HG03460 (cell line): Measurements from ENCODE around the gene VSTM4.

ENCODE experiments used
- ATAC-seq: cut with Tn5 transposase; IDR thresholded peaks from one replicate; pipeline ENCODE4 v1.9.1; 2021; ENCODE audit not compliant: unreplicated experiment

VSTM4 gene, protein sequence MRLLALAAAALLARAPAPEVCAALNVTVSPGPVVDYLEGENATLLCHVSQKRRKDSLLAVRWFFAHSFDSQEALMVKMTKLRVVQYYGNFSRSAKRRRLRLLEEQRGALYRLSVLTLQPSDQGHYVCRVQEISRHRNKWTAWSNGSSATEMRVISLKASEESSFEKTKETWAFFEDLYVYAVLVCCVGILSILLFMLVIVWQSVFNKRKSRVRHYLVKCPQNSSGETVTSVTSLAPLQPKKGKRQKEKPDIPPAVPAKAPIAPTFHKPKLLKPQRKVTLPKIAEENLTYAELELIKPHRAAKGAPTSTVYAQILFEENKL

GRCh38 chr10:49115015-49115795 is at the start of gene VSTM4:
Gene VSTM4 (minus strand): TSS chr10:49115522. CDS start chr10:49115485, 37 bp downstream.
- ATAC-seq: no peak

GRCh38 chr10:49164559-49165188 is 49.4 kb upstream of the VSTM4 start:
- ATAC-seq: peak; percentile 80

DNA sequence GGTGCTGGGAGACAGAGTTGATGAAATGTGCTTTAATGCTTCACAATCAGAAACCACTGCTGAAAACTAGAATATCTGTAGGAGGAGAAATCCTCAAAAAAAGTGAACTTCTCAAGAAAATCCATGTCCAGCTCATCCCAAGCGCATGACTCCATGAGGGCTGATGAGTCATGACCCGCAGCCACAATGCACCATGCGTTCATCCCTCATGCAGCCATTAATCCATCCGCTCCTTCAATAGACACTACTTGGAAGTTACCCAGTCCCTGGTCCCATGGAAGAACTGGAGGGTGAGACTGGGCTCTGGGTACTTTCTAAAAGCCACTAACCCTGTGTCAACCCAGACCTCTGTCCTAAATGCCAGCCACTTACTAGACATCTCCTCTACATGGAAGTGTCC is 48.4 kb upstream of the VSTM4 start:
- ATAC-seq: no peak

DNA sequence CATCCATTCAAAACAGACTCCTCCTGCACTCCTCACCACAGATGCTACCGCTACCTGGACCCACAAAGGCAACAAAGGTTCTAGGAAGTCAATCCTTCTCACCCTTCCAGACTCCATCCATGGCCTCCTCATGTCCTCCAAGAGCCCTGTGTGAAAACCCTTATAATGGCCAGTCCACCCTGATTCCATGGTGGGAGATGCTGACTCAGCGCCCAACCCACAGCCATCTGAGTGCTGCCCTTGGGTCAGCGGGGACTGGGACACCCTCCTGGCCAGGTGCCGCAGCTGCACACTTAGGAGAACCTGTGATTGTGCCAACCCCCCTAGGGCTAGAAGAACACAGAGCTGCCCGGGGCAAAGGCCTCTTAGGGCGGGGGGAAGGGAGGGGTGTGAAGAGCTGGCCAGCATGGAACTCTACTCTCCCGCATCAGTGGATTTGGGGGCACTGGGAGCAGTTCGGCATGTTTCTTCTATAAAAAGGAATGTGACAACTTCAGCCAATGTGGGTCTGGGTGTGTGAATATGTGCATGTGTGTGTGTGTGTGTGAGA is 47.5 kb upstream of the VSTM4 start:
- no peak for ATAC-seq

GRCh38 chr10:49162063-49162462 is 46.7 kb upstream of the VSTM4 start:
- ATAC-seq: no peak

GRCh38 chr10:49161411-49161997 is 46.2 kb upstream of the VSTM4 start:
- ATAC-seq: no peak

DNA sequence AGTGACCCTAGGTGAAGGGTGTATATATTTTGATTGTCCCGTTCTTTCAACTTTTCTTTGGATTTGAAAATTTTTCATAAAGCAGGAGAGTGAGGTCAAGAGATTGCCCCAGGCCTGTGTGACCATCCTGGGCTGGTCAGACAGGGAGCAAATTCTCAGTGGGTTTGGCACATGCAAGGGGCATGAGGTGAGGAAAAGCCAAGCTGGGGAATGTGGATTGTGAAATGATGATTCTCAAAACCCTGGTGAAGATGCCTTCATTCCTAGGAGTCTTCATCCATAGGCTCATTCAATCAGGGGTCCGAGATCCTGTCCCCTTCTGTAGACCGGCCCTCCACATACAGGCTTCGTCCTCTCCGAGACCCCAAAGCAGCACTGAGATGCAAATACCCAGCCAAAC is 45.5 kb upstream of the VSTM4 start:
- ATAC-seq: no peak

DNA sequence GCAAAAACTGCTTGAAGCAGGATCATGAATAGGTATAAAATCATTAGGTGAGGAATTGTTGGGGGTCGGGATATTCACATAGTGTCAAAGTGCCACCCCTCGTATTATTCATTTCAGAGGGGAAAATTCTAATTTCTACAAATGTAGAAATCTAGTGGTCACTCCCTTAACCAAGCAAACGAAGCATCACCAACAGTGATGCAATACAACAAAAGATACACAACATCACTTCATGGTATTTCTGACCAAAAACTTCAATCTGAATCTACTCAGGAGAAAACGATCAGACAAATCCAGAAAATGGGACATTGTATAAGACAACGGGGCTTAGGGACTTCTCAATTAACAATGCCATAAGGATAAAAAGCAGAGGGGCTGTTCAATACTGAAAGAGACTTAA is 44.8 kb upstream of the VSTM4 start:
- no peak for ATAC-seq

GRCh38 chr10:49158915-49159314 is 43.6 kb upstream of the VSTM4 start:
- ATAC-seq: no peak

GRCh38 chr10:49158404-49158803 is 43.1 kb upstream of the VSTM4 start:
- ATAC-seq: no peak

DNA sequence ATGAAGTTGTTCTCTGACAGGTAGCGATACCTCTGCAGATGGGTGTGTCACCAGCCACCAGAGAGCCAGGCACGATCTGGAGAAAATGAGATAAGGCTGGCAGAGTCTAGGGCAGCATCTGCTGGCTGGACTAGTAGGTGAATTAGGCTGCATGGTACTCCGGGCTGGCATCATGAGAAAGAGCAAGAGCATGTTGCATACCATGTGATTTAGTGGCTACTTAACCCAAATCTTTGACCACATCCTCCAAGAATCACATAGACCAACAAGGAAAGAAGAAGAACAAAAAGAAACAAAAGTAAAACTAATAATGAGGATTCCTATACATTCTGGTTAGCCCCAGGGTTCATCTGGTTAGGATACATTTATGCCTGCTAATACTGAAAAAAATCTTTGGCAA is 41.9 kb upstream of the VSTM4 start:
- no peak for ATAC-seq

DNA sequence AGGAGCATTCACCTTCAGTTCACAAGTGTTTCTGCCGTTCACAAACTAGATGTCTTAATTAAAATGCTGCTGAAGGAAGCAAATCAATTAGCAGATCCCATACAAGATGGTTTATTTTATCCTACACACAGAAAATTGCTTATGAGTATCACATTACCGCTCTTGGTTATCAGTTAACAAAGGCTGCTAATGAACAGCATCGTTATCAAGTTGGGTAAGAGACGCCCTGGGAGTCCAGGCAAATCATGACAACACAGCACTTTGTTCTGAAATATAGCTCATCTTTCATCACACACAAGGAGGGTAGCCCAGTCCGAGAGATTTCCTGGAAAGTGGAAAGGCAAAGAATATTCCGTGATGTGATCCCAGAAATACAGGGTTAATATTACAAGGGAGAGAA is 39.3 kb upstream of the VSTM4 start:
- no peak for ATAC-seq

DNA sequence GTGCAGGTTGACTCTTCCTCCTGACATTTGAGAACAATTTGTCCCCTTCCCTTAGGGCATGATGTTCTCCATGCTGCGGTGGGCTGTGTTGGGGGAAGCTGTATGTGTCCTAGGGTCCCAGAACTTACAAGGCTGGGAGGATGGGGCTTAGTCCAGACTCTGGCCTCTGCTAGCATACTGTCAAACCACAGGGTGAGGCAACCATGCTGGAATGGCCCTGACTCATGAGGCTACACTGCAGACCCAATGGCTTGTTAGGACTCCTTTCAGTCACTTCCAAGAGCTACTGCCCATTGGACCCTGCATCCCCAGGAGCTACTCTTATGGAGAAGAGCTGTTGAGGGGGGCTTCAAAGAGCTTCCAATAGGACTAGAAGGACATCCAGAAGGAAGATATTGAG is 38.6 kb upstream of the VSTM4 start:
- no peak for ATAC-seq

DNA sequence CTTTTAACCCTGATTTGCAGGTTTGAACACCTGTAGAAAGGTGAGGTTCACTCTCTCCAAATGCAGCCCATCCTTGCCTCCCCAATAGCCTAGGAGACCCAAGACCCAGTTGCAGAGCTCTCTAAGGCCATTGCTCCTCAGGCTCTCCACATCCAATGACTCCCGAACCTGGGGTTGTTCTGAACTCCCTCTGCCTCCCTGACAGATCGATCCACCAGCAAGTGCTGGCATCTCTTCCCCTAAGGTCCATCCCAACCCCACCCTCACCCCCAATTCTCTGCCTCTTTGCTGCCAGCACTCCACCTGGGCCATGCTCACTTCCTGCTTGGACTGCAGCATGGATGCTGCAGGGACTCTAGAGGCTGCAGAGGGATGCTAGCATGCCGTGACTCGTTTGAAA is 37.8 kb upstream of the VSTM4 start:
- no peak for ATAC-seq

GRCh38 chr10:49152663-49153062 is 37.3 kb upstream of the VSTM4 start:
- no peak for ATAC-seq

DNA sequence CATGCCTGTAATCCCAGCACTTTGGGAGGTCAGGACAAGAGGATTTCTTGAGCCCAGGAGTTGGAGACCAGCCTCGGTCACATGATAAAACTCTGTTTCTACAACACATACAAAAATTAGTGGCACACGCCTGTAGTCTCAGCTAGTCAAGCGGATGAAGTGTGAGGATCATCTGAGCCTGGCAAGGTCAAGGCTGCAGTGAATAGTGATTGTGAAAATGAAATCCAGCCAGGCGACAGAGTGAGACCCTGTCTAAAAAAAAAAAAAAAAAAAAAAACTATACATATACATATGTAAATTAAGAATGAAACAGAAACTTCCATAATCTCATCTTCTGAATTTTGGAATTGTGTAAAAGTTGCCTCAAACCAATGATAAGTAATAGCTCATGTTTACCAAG is 36.7 kb upstream of the VSTM4 start:
- no peak for ATAC-seq

DNA sequence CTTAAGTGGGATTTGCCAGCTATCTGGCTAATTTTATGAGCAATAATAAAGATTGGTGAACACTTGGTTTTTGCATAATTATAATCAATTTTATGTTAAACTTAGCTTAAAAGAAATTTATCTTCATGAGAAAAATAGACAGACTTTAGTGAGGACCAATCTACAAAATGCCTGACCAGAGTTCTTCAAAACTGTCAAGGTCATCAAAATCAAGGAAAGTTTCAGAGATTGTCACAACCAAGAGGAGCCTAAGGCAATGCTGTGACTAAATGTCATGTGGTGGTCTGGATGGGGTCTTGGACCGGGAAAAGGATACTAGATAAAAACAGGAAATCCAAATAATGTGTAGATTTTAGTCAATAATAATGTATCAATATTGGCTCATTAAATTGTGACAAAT is 36.2 kb upstream of the VSTM4 start:
- no peak for ATAC-seq

- ATAC-seq: no peak
Measured at GRCh38 chr10:49151025-49151445, 35.7 kb upstream of the VSTM4 start.

DNA sequence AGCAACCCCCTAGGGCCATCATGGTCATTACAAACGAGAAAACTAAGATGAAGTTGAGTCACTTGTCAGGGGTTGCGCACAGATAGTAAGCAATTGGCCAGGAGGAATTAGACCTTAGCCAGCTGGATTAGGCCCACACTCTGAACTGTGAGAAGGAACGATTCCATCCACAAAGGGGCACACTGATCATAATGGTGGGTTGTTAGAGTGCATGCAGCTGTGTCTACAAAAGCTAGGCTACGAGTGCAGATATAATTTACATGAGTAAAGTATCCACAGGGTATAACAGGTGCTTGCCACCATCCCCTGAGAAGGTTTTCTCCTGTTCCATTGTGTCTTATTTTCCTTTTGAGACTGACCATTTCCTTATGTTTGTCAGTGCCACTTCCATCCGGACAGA is 35.1 kb upstream of the VSTM4 start:
- ATAC-seq: no peak

GRCh38 chr10:49149881-49150280 is 34.6 kb upstream of the VSTM4 start:
- no peak for ATAC-seq

GRCh38 chr10:49144058-49144720 is 28.9 kb upstream of the VSTM4 start:
- ATAC-seq: no peak
